ENCODE data around the gene LCN12. TPM values are rescaled to one million over a fixed set of nuclear protein-coding genes. Genes with fewer than 3 reads are reported as not detected.

Gene LCN12
- total RNA-seq, 1 donor, result not detected

DNA sequence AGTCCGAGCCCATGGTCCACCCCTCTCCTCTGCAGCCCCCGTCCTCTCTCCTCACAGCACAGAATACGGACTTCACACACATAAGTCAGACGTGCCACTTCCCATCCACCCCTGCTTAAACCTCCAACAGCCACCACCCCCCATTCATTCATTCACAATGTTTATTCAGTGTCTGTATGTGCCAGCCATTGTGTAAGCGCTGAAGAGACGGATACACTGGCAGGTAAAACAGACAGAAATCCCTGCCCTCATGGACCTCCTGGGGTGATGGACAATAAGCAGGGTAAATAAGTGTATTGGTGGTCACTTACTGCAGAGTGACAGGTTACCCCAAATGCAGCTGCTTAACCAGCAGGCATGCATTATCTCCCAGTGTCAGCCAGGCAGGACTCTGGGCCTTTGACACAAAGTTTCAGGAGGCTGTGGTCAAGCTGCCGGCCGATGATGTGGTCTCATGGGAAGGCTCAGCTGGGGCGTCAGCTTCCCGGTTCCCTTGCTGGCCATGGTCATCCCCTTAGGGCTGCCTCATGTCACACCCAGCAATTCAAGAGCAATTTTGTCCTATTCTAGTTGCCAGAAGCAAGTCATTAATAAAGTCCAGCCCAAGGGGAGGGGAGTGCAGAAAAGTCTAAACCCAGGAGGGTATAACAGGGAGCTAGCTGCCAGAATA is 38.3 kb downstream of the LCN12 start:
- H3K4me3 ChIP-seq (ENCODE audit: low read depth, low read length), result no peak overlapping the region
- TF ChIP-seq, protein P1, sequence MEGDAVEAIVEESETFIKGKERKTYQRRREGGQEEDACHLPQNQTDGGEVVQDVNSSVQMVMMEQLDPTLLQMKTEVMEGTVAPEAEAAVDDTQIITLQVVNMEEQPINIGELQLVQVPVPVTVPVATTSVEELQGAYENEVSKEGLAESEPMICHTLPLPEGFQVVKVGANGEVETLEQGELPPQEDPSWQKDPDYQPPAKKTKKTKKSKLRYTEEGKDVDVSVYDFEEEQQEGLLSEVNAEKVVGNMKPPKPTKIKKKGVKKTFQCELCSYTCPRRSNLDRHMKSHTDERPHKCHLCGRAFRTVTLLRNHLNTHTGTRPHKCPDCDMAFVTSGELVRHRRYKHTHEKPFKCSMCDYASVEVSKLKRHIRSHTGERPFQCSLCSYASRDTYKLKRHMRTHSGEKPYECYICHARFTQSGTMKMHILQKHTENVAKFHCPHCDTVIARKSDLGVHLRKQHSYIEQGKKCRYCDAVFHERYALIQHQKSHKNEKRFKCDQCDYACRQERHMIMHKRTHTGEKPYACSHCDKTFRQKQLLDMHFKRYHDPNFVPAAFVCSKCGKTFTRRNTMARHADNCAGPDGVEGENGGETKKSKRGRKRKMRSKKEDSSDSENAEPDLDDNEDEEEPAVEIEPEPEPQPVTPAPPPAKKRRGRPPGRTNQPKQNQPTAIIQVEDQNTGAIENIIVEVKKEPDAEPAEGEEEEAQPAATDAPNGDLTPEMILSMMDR (IDR thresholded peaks at IDR 0.05; ENCODE audit: insufficient read depth, low read length), result no peak
- no peak for DNase-seq (ENCODE audit: low read depth)

DNA sequence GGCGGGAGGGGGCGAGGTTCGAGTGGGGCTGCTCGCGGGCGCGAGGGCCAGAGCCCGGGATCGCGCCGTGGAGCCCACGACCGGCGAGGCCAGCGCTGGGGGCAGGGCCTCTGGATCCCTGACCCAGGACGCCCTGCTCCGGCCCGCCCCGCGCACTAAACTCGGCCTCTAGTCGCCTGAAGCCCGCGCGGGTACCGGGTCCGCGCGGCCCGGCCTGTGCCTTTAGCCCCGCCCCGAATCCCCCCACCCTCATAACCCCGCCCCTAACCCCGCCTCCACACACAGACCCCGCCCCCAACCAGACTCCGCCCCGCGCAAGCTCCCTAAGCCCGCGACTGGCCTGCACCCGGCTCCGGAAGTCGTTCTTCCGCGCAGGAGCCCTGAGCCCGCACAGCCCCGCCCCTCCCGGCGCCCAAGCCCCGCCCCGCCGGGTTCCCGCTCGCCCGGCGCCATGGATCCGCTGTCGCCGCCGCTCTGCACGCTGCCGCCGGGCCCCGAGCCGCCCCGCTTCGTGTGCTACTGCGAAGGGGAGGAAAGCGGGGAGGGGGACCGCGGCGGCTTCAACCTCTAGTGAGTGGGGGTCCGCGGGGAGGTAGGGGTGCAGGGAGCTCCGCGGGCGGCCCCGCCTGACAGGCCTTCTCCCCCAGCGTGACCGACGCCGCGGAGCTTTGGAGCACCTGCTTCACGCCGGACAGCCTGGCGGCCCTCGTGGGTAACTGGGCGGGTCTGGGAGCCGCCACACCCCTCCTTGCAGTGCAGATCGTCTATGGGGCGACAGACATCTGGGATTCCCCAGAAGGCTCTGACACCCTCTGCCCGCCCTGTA is 40.1 kb downstream of the LCN12 start, which contains the start of gene PAXX:
Gene PAXX, plus strand, starts transcription at position 430 of the 826 bp plus-strand sequence. Its CDS starts 22 bp downstream, at position 452.
- DNase-seq (ENCODE audit: low read depth), result peak; percentile 80
- TF ChIP-seq, protein P1 (IDR thresholded peaks at IDR 0.05; ENCODE audit: insufficient read depth, low read length), result no peak
- H3K4me3 ChIP-seq (ENCODE audit: low read depth, low read length), result peak within 1 kb of the TSS; percentile 74

- TF ChIP-seq, protein P1 (IDR thresholded peaks at IDR 0.05; ENCODE audit: insufficient read depth, low read length), result no peak
- DNase-seq (ENCODE audit: low read depth), result no peak
- H3K4me3 ChIP-seq (ENCODE audit: low read depth, low read length), result peak overlapping the region; percentile 74
Measured at GRCh38 chr9:136992819-136993369, 40.8 kb downstream of the LCN12 start.

DNA sequence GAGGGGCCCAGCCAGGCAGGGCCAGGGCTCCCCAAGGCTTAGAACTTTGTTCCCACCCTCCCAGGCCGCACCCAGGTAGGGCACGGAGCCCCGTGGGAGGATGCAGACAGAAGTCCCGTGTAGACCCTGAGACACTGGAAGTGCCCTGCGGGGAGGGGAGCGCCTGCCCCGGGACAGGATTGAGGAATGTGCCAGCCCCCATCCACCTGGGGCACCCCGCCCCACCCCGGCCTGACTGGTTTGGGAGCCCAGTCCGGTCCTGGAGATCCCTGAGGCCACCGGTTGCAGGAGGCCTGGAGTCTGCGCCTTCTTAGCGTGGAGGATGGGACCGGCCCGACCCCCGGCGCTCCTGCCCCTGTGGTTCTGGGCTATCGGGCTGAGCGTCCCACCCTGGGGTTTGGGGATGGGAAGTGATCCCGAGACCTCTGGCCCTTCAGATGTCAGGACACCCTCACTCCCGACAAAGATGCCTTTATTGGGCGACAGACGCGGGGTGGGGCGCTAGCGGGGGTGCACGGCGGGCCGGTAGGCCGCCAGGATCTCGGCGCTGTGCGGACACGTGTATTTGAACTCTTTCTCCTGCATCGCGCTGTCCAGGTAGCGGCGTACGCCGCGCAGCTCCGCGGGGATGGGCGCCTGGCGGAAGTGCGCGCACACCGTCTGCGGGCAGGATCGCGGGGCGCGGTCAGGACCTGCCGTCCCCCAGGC is 42.3 kb downstream of the LCN12 start:
- TF ChIP-seq, protein P1 (IDR thresholded peaks at IDR 0.05; ENCODE audit: insufficient read depth, low read length), result no peak
- DNase-seq (ENCODE audit: low read depth), result no peak
- no peak overlapping the region for H3K4me3 ChIP-seq (ENCODE audit: low read depth, low read length)

DNA sequence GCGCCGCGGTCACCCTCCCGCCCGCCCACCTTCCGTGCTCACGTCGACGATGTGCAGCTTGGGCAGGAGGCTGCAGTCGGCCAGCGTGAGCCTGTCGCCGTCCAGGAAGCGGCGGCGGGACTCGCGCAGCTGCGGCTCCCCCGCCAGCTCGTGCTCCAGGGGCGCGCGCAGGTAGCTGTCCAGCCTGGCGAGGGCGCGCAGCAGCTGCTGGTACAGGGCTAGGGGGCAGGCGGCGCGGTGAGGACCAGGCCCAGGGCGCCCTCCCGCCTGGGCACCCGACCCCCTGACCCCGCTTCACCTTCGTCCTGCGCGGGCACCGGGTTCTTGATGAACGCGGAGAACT is 42.8 kb downstream of the LCN12 start:
- TF ChIP-seq, protein P1 (IDR thresholded peaks at IDR 0.05; ENCODE audit: insufficient read depth, low read length), result no peak
- DNase-seq (ENCODE audit: low read depth), result no peak
- no peak overlapping the region for H3K4me3 ChIP-seq (ENCODE audit: low read depth, low read length)

DNA sequence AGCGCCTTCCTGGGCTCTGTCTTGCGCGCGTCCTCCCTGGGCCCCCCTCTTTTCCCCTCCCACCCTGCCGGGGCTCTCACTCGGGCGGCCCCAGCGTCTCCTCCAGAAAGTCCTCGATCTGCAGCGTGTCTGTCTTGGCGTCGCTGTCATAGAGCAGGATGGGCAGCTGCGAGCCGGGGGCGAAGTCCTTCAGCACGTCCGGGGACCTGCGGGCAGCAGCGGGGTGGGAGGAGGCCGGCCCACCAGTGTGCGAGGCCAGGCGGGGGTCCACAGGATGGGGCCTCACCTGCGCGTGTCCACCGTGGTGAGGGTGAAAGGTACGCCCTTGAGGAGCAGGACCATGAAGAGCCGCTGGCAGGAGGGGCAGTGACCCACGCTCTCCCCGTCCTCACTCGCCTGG is 43.3 kb downstream of the LCN12 start:
- TF ChIP-seq, protein P1 (IDR thresholded peaks at IDR 0.05; ENCODE audit: insufficient read depth, low read length), result no peak
- peak; percentile 10 for DNase-seq (ENCODE audit: low read depth)
- peak overlapping the region; percentile 28 for H3K4me3 ChIP-seq (ENCODE audit: low read depth, low read length)

Measured in fibroblast of the aortic adventitia (primary cell).